K562 (cell line): ENCODE measurements around the gene SFXN3. TPM values are rescaled to one million over a fixed set of nuclear protein-coding genes. Genes with fewer than 3 reads are reported as not detected.

Experiments
- CLOCK ChIP-seq: fragments of 250-450 bp; sonication (Bioruptor Pico); IDR thresholded peaks from 2 replicates; pipeline ENCODE4 v1.4.0; 2020; ENCODE audit warnings: mild to moderate bottlenecking, moderate library complexity, borderline replicate concordance
- CREBBP ChIP-seq: IDR thresholded peaks from one replicate; pipeline ENCODE4 v1.6.1; 2012; ENCODE audit warnings: low read depth, mild to moderate bottlenecking, control low read depth, inconsistent platforms, low read length
- ELF1 ChIP-seq: fragments of 200-800 bp; sonication (Bioruptor generic); IDR thresholded peaks from 2 replicates; pipeline ENCODE4 v1.6.1; 2016; ENCODE audit warnings: missing genetic modification characterization, missing compliant biosample characterization
- MIER1 ChIP-seq: fragments of 450-650 bp; IDR thresholded peaks from 2 replicates; pipeline ENCODE4 v1.6.1; 2016; ENCODE audit warnings: antibody characterized with exemption, mild to moderate bottlenecking, low read depth
- PHF20 ChIP-seq: fragments of 450-650 bp; IDR thresholded peaks from 2 replicates; pipeline ENCODE4 v1.6.1; 2018; ENCODE audit not compliant: partially characterized antibody
- POLR2AphosphoS5 ChIP-seq: IDR thresholded peaks from 2 replicates; pipeline ENCODE4 v1.6.1; 2011; ENCODE audit warnings: mild to moderate bottlenecking, low read depth, low read length, moderate library complexity; ENCODE audit not compliant: control insufficient read depth, insufficient read depth
- PRMT5 ChIP-seq: sonication (generic); formaldehyde crosslinking; IDR thresholded peaks from 2 replicates; pipeline ENCODE4 v1.5.0; 2020; ENCODE audit warnings: missing genetic modification reagents
- RNF219 ChIP-seq: fragments of 250-450 bp; sonication (Bioruptor Pico); IDR thresholded peaks from 2 replicates; pipeline ENCODE4 v1.5.0; 2022; ENCODE audit warnings: mild to moderate bottlenecking
- RREB1 ChIP-seq: fragments of 250-450 bp; sonication (Bioruptor Pico); IDR thresholded peaks from 2 replicates; pipeline ENCODE4 v1.4.0; 2020
- SOX6 ChIP-seq: fragments of 450-650 bp; IDR thresholded peaks from 2 replicates; pipeline ENCODE4 v1.6.1; 2014; ENCODE audit warnings: mild to moderate bottlenecking
- TBP ChIP-seq: optimal IDR thresholded peaks from 2 replicates; pipeline ENCODE3; 2011; ENCODE audit warnings: low read depth, low read length, improper control_type of control experiment
- ZNF224 ChIP-seq: sonication (generic); formaldehyde crosslinking; IDR thresholded peaks from 2 replicates; pipeline ENCODE4 v1.8.0; 2022; ENCODE audit warnings: mild to moderate bottlenecking, missing genetic modification reagents
- ZNF347 ChIP-seq: fragments of 450-650 bp; formaldehyde crosslinking; IDR thresholded peaks from 2 replicates; pipeline ENCODE4 v1.4.0; 2020; ENCODE audit warnings: low read depth, mild to moderate bottlenecking, moderate library complexity
- ZNF354B ChIP-seq: fragments of 250-450 bp; sonication (Bioruptor Pico); IDR thresholded peaks from 2 replicates; pipeline ENCODE4 v1.4.0; 2020
- ZNF639 ChIP-seq, 2 experiments: fragments of 200-800 bp in 1 of 2; sonication (Bioruptor generic) in 1 of 2; sonication (generic) in 1 of 2; formaldehyde crosslinking in 1 of 2; IDR thresholded peaks in 1 of 2; conservative IDR thresholded peaks in 1 of 2; 2 replicates each; pipeline versions ENCODE4 v1.5.0 to v1.6.1; 2016 to 2020; ENCODE audit warnings: missing compliant biosample characterization in 1 of 2, missing genetic modification characterization in 1 of 2, missing genetic modification reagents in 1 of 2
- polyA plus RNA-seq, 8 experiments: library from polyadenylated mRNA; depleted of rRNA in 4 of 8; stranded (reverse) in 5 of 8; unstranded in 3 of 8; fragments of >200 nt; fragmentation: Nextera tagmentation in 2 of 8; fragmentation: Illumina TruSeq in 1 of 8; extraction: Ambion mirVana in 2 of 8; extraction: Trizol in 1 of 8; gene quantifications; 2 replicates each; pipeline versions ENCODE4 v1.2.1 to v1.2.3, GENCODE V29; 2011 to 2014; ENCODE audit warnings: inconsistent platforms in 1 of 8, missing spikeins in 1 of 8
- total RNA-seq, 7 experiments: library from RNA; depleted of rRNA in 6 of 7; stranded (reverse); fragments of >200 nt in 6 of 7; fragmentation: Illumina TruSeq in 2 of 7; extraction: Trizol in 2 of 7; gene quantifications; 2 replicates each; pipeline versions ENCODE4 v1.2.1 to v1.2.3, GENCODE V29; 2011 to 2021; ENCODE audit warnings: low replicate concordance in 1 of 7

The SFXN3 gene
- total and polyA plus RNA-seq, 9 of the 15 experiments (the other 6 are each of a cell fraction or from before 2014, with no cell fraction given), result 0.24 to 4.6 (median 0.86) TPM

GRCh38 chr10:100998991-100999741, 31.9 kb upstream of the SFXN3 start (continued):
- TF ChIP-seq ZNF347 (no peak), PHF20 (no peak), RREB1 (CRISPR knock-in tag) (no peak), ZNF639 (CRISPR knock-in tag; conservative IDR thresholded peaks at IDR 0.05 in 1 of 2, IDR thresholded peaks at IDR 0.05 in 1 of 2) (peak in 1 of 2 experiments; percentile 68; a peak in 2 of 4 replicates), MIER1 (no peak), CREBBP (no peak), ZNF354B (CRISPR knock-in tag) (no peak), RNF219 (CRISPR knock-in tag) (no peak), ZNF224 (no peak), TBP (peak; percentile 3), PRMT5 (CRISPR knock-in tag) (no peak), SOX6 (no peak), CLOCK (CRISPR knock-in tag) (no peak), ELF1 (tag) (no peak), POLR2AphosphoS5 (no peak)
